Keratinocyte (primary cell): ENCODE results near the gene PCDHB16.
"Not testable (repeated sequence)": the region's sequence is repeated elsewhere in the genome, so short reads cannot be mapped to it uniquely, and the experiment has no call there.

Source experiments
- EZH2 ChIP-seq: IDR thresholded peaks from one replicate; pipeline ENCODE4 v1.6.1; 2012; ENCODE audit warnings: inconsistent platforms, mild to moderate bottlenecking, low read length, moderate library complexity
- TF ChIP-seq, protein P1 (sequence below), 3 experiments: IDR thresholded peaks in 1 of 3; conservative IDR thresholded peaks in 1 of 3; optimal IDR thresholded peaks in 1 of 3; 2 replicates in 2 of 3; 3 replicates in 1 of 3; pipeline versions ENCODE3 to v1.5.1; 2011; ENCODE audit warnings: low read length in 3 of 3, mild to moderate bottlenecking in 3 of 3, moderate library complexity in 2 of 3, control low read depth in 1 of 3, inconsistent platforms in 1 of 3; ENCODE audit not compliant: insufficient read depth in 2 of 3; ENCODE audit errors: extremely low read depth in 1 of 3

DNA sequence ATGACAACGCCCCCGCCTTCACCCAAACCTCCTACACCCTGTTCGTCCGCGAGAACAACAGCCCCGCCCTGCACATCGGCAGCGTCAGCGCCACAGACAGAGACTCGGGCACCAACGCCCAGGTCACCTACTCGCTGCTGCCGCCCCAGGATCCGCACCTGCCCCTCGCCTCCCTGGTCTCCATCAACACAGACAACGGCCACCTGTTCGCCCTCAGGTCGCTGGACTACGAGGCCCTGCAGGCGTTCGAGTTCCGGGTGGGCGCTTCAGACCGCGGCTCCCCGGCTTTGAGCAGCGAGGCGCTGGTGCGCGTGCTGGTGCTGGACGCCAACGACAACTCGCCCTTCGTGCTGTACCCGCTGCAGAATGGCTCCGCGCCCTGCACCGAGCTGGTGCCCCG lies 2.8 kb upstream of the PCDHB16 start:
- not testable (repeated sequence) for TF ChIP-seq EZH2
- TF ChIP-seq, protein P1, sequence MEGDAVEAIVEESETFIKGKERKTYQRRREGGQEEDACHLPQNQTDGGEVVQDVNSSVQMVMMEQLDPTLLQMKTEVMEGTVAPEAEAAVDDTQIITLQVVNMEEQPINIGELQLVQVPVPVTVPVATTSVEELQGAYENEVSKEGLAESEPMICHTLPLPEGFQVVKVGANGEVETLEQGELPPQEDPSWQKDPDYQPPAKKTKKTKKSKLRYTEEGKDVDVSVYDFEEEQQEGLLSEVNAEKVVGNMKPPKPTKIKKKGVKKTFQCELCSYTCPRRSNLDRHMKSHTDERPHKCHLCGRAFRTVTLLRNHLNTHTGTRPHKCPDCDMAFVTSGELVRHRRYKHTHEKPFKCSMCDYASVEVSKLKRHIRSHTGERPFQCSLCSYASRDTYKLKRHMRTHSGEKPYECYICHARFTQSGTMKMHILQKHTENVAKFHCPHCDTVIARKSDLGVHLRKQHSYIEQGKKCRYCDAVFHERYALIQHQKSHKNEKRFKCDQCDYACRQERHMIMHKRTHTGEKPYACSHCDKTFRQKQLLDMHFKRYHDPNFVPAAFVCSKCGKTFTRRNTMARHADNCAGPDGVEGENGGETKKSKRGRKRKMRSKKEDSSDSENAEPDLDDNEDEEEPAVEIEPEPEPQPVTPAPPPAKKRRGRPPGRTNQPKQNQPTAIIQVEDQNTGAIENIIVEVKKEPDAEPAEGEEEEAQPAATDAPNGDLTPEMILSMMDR (optimal IDR thresholded peaks at IDR 0.05 in 1 of 3, IDR thresholded peaks at IDR 0.05 in 1 of 3, conservative IDR thresholded peaks at IDR 0.05 in 1 of 3; ENCODE audit: extremely low read depth in 1 of 3, insufficient read depth in 2 of 3, low read length in 3 of 3) = not testable (repeated sequence)
